Heart left ventricle (tissue), 16 donors: ENCODE results near the gene PRKAG2. TPM values are rescaled to one million over a fixed set of nuclear protein-coding genes. Genes with fewer than 3 reads are reported as not detected.

Experiments used
- ATAC-seq, 4 donors: fragments of 200-7000 bp; cut with Tn5 transposase; one replicate each; pipeline ENCODE4 v1.9.1; 2020 to 2022; ENCODE audit warnings: moderate library complexity in 4 of 4, mild to moderate bottlenecking in 3 of 4, moderate number of reproducible peaks in 1 of 4
- DNase-seq, 5 donors: peaks; one replicate each; pipeline ENCODE4 v3.0.0-alpha.2; 2020
- H3K27ac ChIP-seq, 12 donors: fragments of 200-600 bp; sonication (generic) in 4 of 12; one replicate each; pipeline versions ENCODE4 v1.5.0 to v1.8.0; 2016 to 2022; ENCODE audit warnings: mild to moderate bottlenecking in 2 of 12
- H3K27me3 ChIP-seq, 9 donors: fragments of 200-600 bp; sonication (generic) in 2 of 9; one replicate each; pipeline versions ENCODE4 v1.5.1 to v1.8.0; 2016 to 2022; ENCODE audit warnings: mild to moderate bottlenecking in 3 of 9
- H3K36me3 ChIP-seq, 9 donors: fragments of 200-600 bp; sonication (generic) in 2 of 9; one replicate each; pipeline versions ENCODE4 v1.5.0 to v1.8.0; 2018 to 2022; ENCODE audit warnings: mild to moderate bottlenecking in 2 of 9
- H3K4me1 ChIP-seq, 12 donors: fragments of 200-600 bp; sonication (generic) in 4 of 12; one replicate each; pipeline versions ENCODE4 v1.5.0 to v1.8.0; 2016 to 2022; ENCODE audit warnings: mild to moderate bottlenecking in 3 of 12
- H3K4me3 ChIP-seq, 12 donors: fragments of 200-600 bp; sonication (generic) in 4 of 12; one replicate each; pipeline versions ENCODE4 v1.5.0 to v1.8.0; 2017 to 2022; ENCODE audit warnings: mild to moderate bottlenecking in 9 of 12, moderate library complexity in 4 of 12
- H3K9me3 ChIP-seq, 12 donors: fragments of 200-600 bp; sonication (generic) in 4 of 12; one replicate each; pipeline versions ENCODE4 v1.5.0 to v1.8.0; 2016 to 2022; ENCODE audit warnings: mild to moderate bottlenecking in 1 of 12
- POLR2A ChIP-seq, 2 donors: fragments of 450-650 bp; IDR thresholded peaks; one replicate each; pipeline ENCODE4 v1.6.1; 2017; ENCODE audit warnings: antibody characterized with exemption in 2 of 2, mild to moderate bottlenecking in 2 of 2, moderate library complexity in 2 of 2
- WGBS, 4 donors: extraction: QIAGEN DNeasy Blood & Tissue Kit in 2 of 4; methylation state at CpG; one replicate each; pipeline versions ENCODE4 v1.1.5 to v1.1.7; 2013 to 2018; 5-methylcytosine and 5-hydroxymethylcytosine counted together
- intact Hi-C, 10 donors: fragments of 100-400 bp; cut with DNase I; formaldehyde crosslinking; loops; one replicate each; pipeline versions ENCODE4 v1.11.1 to v1.14.2; 2022
- polyA plus RNA-seq, 2 donors: library from polyadenylated mRNA; stranded (reverse); fragments of 200-250 nt; gene quantifications; one replicate each; pipeline ENCODE4 v1.2.3, GENCODE V29; 2013
- total RNA-seq, 9 donors: library from RNA; depleted of rRNA in 2 of 9; stranded (reverse); fragments of >200 nt in 2 of 9; fragmentation: NEBNext Ultra II Directional in 3 of 9; extraction: Animal tissue kit (Norgen Biotek cat#: 25700) in 3 of 9; gene quantifications; one replicate each; pipeline versions ENCODE4 v1.1.0 to v1.2.4, GENCODE V29; 2016 to 2023
- TF ChIP-seq, protein P1 (sequence below), 12 donors: fragments of 200-600 bp; sonication (generic) in 4 of 12; IDR thresholded peaks; one replicate each; pipeline versions ENCODE4 v1.5.0 to v1.8.0; 2018 to 2022; ENCODE audit warnings: antibody characterized with exemption in 12 of 12, mild to moderate bottlenecking in 5 of 12
- donor health status: ischemic (EF 13 %, LVEDD 7.1; RV severe dilation, severe dysfunction).
- donor health status: healthy with polysubstance abuse.
- donor health status: DM: no; HTN: yes; CAD: no.
- donor health status: DM: no; HTN: no; CAD: no.
- donor health status: ischemic (EF 25% LVEDD 6.9; RV normal size, moderate dysfunction).
- donor health status: ischemic (EF 25% LVEDD 5.7; RV mildly dilated, moderate dysfunction).
- donor health status: healthy.
- donor health status: DM: yes; HTN: yes; CAD: no.
- donor health status: ischemic (EF 35%, LVEDD 5.7; RV mildly dilated, moderate dysfunction).
- donor health status: nonischemic (EF 11% LVEDD 7.7; RV severe dilation, severe dysfunction).
- donor health status: DM: yes; HTN: yes; CAD: no.
- donor health status: PGD.
- donor health status: ischemic (EF 29% LVEDD 5.4; RV normal size, mild dysfunction).
- donor health status: nonischemic (EF 23%, LVEDD 6.1; RV moderate dilation, normal function).

Gene PRKAG2
- total and polyA plus RNA-seq, 11 donors: 50.2 to 179 (median 108) TPM

DNA sequence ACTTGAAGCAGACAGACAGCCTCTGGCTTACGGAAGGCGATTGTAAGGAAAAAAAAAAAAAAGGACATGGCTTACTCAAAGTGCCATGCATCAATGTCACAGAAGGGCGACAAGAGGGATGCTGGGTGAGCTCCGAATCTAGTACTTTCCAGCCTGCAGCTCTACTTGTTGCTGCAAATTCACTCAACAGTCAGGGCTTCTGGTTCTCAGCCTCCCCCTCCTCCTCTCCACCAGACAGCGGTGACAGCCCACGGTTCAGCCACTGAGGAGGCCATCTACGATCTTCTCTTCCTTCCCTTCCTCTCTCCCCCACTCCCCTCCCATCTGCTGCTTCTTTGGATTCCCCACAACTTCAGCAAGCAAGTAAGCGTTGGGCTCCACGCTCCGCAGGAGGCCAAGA lies 63.5 kb downstream of the PRKAG2 start:
- H3K4me3 ChIP-seq: no peak overlapping the region
- intact Hi-C loops: no loop called here
- no peak for TF ChIP-seq POLR2A (IDR thresholded peaks at IDR 0.05)
- TF ChIP-seq, protein P1, sequence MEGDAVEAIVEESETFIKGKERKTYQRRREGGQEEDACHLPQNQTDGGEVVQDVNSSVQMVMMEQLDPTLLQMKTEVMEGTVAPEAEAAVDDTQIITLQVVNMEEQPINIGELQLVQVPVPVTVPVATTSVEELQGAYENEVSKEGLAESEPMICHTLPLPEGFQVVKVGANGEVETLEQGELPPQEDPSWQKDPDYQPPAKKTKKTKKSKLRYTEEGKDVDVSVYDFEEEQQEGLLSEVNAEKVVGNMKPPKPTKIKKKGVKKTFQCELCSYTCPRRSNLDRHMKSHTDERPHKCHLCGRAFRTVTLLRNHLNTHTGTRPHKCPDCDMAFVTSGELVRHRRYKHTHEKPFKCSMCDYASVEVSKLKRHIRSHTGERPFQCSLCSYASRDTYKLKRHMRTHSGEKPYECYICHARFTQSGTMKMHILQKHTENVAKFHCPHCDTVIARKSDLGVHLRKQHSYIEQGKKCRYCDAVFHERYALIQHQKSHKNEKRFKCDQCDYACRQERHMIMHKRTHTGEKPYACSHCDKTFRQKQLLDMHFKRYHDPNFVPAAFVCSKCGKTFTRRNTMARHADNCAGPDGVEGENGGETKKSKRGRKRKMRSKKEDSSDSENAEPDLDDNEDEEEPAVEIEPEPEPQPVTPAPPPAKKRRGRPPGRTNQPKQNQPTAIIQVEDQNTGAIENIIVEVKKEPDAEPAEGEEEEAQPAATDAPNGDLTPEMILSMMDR (IDR thresholded peaks at IDR 0.05): no peak
- H3K9me3 ChIP-seq: no peaks in the 10 kb centered on the region
- H3K4me1 ChIP-seq: peaks cover 0 to 6% (median 0%) of the 10 kb centered on the region in 12 donors
- DNase-seq (peak in 1 of 5 donors; percentile 3), ATAC-seq (no peak)
- H3K27me3 ChIP-seq: no peaks in the 10 kb centered on the region
- no peak overlapping the region for H3K27ac ChIP-seq
- no peaks in the 10 kb centered on the region for H3K36me3 ChIP-seq
- 72 to 84% (median 77%) methylated on average over 10 of the region's 10 CpGs for WGBS, 4 donors

DNA sequence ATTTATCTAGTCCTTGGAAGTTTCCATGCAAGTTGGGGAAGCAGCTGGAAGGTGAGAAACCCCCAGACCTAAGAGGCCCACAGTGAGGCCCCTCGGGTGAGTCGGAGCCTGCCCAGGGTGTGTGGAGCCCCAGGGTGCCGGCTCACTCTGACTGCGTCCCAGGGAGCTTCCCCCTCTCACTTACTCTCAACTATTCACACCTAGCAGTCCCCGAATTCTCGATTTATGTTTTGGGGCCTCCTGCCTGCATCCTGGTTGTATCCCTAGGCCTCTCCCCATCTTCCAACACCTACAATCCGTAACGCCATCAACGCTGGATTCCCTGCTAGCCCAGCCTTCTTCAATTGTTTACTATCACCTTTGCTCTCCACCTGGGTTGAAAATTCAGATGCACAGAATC lies 63.9 kb downstream of the PRKAG2 start:
- ATAC-seq (no peak), DNase-seq (peak in 1 of 5 donors; percentile 10)
- no peaks in the 10 kb centered on the region for H3K36me3 ChIP-seq
- 78 to 82% (median 80%) methylated on average over 9 of the region's 9 CpGs for WGBS, 4 donors
- intact Hi-C loops: no loop called here
- peaks cover 0 to 6% (median 0%) of the 10 kb centered on the region in 12 donors for H3K4me1 ChIP-seq
- TF ChIP-seq, protein P1 (IDR thresholded peaks at IDR 0.05): no peak
- H3K9me3 ChIP-seq: no peaks in the 10 kb centered on the region
- H3K27ac ChIP-seq: no peak overlapping the region
- no peaks in the 10 kb centered on the region for H3K27me3 ChIP-seq
- no peak overlapping the region for H3K4me3 ChIP-seq

DNA sequence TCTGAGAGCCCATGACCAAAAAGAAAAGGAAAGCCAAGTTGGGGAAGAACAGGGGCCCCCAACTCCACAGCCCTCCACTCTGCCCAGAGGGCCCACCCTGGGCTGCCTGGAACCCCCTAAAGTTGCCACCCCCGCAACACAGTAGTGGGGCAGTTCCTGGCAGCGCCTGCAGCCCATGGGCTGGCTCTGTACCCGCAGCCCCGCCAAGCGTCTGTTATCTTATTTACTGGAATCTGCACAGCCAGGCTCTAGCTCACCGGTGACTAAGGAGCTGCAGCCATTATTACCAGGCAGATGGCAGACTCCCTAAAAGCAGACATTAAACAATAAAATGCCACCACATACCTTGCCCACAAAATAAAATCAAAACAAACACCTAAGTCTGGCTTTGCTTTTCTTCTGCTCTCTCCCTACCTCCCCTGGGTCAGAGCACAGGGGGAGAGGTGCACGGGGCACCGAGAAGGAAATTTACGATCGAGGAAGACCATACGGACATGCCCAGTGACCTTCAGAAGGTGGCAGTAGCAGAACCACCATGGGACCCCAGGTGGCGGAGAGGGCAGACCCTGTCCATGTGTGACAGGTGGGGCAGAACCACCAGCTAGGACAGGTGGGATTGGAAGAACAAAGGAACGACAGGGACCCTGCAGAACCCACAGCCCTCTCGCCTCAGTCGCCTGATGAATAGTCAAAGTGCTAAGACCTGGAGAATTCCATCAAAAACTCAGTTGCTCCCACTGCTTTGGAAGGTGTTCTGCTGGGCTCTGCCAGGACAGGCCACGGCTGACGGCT lies 66.3 kb downstream of the PRKAG2 start:
- Histone ChIP-seq H3K36me3 (no peaks in the 10 kb centered on the region), H3K27me3 (no peaks in the 10 kb centered on the region), H3K4me1 (peaks cover 0 to 22% (median 0%) of the 10 kb centered on the region in 12 donors), H3K4me3 (no peak overlapping the region), H3K9me3 (no peaks in the 10 kb centered on the region), H3K27ac (no peak overlapping the region)
- ATAC-seq: peak in 3 of 4 donors; percentile 34 to 67 (median 67)
- TF ChIP-seq POLR2A (IDR thresholded peaks at IDR 0.05): no peak
- TF ChIP-seq, protein P1 (IDR thresholded peaks at IDR 0.05): no peak
- peak in 1 of 5 donors; percentile 33 for DNase-seq
- 71 to 80% (median 76%) methylated on average over 17 of the region's 17 CpGs for WGBS, 4 donors
- intact Hi-C loops: no loop called here

DNA sequence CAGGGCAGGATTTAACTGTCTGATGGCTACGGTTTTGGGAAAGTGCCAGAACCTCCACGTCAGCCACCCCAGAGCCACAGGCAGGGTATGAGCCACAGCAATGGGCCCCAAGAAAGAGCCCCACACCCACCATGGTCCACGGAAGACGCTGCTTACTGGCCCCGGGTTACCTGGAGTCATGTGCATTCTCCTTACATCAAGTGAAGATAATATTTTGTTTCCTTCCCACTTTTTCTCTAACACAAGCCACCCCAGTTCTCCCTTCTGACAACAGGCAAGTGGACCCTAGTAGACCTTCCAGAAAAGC lies 67.1 kb downstream of the PRKAG2 start:
- H3K27ac ChIP-seq: no peak overlapping the region
- intact Hi-C loops: no loop called here
- no peaks in the 10 kb centered on the region for H3K9me3 ChIP-seq
- no peak overlapping the region for H3K4me3 ChIP-seq
- H3K27me3 ChIP-seq: no peaks in the 10 kb centered on the region
- H3K36me3 ChIP-seq: no peaks in the 10 kb centered on the region
- WGBS, 4 donors: 85 to 93% (median 91%) methylated on average over 5 of the region's 5 CpGs
- peaks cover 0 to 29% (median 0%) of the 10 kb centered on the region in 12 donors for H3K4me1 ChIP-seq
- DNase-seq (no peak), ATAC-seq (no peak)
- TF ChIP-seq, protein P1 (IDR thresholded peaks at IDR 0.05): no peak
- TF ChIP-seq POLR2A (IDR thresholded peaks at IDR 0.05): no peak
